ENCODE results near the gene KMT2D.

Gene KMT2D

GRCh38 chr12:49032679-49033447, 27.7 kb downstream of the KMT2D start:
- TF ChIP-seq JUND (IDR thresholded peaks at IDR 0.05; ENCODE audit: low read depth) = no peak
- DNase-seq (ENCODE audit: low read depth in 1 of 2, low spot score in 1 of 2) = no peak
- in situ Hi-C loops (cut with HindIII; ENCODE audit: low pct_unique_long_range_greater_than_20kb, low sequenced_read_pairs) = no loop called here

GRCh38 chr12:49032276-49032675, 28.3 kb downstream of the KMT2D start:
- no peak for TF ChIP-seq JUND (IDR thresholded peaks at IDR 0.05; ENCODE audit: low read depth)
- in situ Hi-C loops (cut with HindIII; ENCODE audit: low pct_unique_long_range_greater_than_20kb, low sequenced_read_pairs) = no loop called here
- DNase-seq (ENCODE audit: low read depth in 1 of 2, low spot score in 1 of 2) = no peak

- no peak for DNase-seq (ENCODE audit: low read depth in 1 of 2, low spot score in 1 of 2)
- in situ Hi-C loops (cut with HindIII; ENCODE audit: low pct_unique_long_range_greater_than_20kb, low sequenced_read_pairs) = no loop called here
- no peak for TF ChIP-seq JUND (IDR thresholded peaks at IDR 0.05; ENCODE audit: low read depth)
These were observed 28.9 kb downstream of the KMT2D start for GRCh38 chr12:49031573-49032161.

DNA sequence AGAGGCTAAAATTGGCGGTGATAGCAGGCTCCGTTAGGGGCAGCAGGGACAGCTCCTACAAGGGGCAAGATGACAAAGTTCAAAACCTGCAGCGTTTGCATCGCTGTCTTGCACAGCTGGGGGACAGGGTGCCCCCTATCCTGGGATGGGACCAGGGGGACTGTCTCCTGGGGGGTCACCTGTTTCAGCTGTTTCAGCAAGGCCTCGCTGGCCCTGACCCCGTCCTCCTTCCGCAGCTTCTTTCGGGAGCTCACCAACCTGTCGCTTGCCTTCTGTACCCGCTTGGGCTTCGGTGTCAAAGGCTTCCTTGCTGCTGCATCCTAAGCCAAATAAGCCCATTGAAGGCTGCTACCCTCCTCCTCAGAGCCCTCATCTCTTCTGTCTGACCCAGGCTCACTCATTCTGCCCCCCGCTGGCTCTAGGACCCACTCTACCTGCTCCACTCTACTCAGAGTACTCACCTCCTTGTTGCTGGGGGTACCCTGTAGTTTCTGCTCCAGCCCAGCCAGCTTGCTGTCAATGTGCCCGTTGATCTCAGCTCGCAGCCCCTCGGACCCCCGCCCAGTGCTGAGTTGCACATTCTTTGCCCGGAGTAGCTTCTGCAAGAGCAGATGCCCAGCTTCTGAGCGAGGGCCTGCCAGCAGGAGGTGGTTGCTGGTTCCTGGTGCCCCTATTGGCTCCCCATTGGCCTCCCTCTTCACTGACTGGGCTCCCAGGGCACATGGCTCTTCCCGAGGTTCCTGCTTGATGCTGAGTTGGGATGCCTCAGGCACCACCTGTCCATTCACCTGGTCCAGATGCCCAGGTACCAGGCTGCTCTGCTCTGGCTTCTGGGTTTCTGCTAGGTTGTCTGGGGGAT, 29.7 kb downstream of the KMT2D start:
- DNase-seq (ENCODE audit: low read depth in 1 of 2, low spot score in 1 of 2) = no peak
- in situ Hi-C loops (cut with HindIII; ENCODE audit: low pct_unique_long_range_greater_than_20kb, low sequenced_read_pairs) = no loop called here
- TF ChIP-seq JUND (IDR thresholded peaks at IDR 0.05; ENCODE audit: low read depth) = no peak

GRCh38 chr12:49030119-49030518, 30.5 kb downstream of the KMT2D start:
- DNase-seq (ENCODE audit: low read depth in 1 of 2, low spot score in 1 of 2) = no peak
- no peak for TF ChIP-seq JUND (IDR thresholded peaks at IDR 0.05; ENCODE audit: low read depth)

GRCh38 chr12:49028666-49029275, 31.8 kb downstream of the KMT2D start:
- DNase-seq (ENCODE audit: low read depth in 1 of 2, low spot score in 1 of 2) = no peak
- TF ChIP-seq JUND (IDR thresholded peaks at IDR 0.05; ENCODE audit: low read depth) = no peak

More at GRCh38 chr12:49030119-49030518, 30.5 kb downstream of the KMT2D start:
- in situ Hi-C loops (cut with HindIII; ENCODE audit: low pct_unique_long_range_greater_than_20kb, low sequenced_read_pairs) = no loop called here

DNA sequence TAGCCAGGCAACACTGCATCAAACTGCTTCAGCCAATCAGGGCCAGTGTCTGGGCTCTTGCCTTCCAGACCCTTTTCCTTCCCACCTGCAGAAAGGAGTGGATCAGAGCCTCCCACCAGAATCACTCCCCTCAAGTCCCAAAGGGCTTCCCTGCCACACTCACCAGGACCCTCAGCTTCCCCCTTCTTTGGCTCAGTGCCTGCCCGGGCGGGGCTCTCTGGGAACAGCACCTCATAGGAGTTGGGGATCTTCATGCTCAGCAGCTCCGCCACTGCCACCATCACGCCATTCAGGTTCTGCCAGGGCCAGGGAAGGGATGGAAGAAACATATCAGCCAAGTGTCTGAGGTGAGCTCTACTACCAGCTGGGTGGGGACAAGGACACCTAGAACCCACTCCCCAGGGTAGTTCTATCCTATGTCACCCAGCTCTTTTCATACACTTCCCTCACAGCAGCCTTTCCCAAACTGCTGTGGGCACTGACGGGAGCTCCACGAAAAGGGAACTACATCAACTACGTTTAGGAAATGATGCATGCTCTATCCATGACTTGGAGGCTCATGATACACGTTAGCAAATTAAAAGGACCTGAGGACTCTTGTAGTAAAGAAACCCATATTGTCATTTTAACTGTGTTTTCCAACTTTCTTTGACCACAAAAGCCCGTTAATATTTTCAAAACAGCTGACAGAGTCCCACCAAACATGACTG, 32.6 kb downstream of the KMT2D start:
- no peak for DNase-seq (ENCODE audit: low read depth in 1 of 2, low spot score in 1 of 2)
- TF ChIP-seq JUND (IDR thresholded peaks at IDR 0.05; ENCODE audit: low read depth) = no peak
- in situ Hi-C loops (cut with HindIII; ENCODE audit: low pct_unique_long_range_greater_than_20kb, low sequenced_read_pairs) = no loop called here

More at GRCh38 chr12:49028666-49029275, 31.8 kb downstream of the KMT2D start:
- in situ Hi-C loops (cut with HindIII; ENCODE audit: low pct_unique_long_range_greater_than_20kb, low sequenced_read_pairs) = no loop called here

GRCh38 chr12:49026678-49027480, 33.7 kb downstream of the KMT2D start:
- no peak for TF ChIP-seq JUND (IDR thresholded peaks at IDR 0.05; ENCODE audit: low read depth)
- no peak for DNase-seq (ENCODE audit: low read depth in 1 of 2, low spot score in 1 of 2)
- in situ Hi-C loops (cut with HindIII; ENCODE audit: low pct_unique_long_range_greater_than_20kb, low sequenced_read_pairs) = no loop called here

DNA sequence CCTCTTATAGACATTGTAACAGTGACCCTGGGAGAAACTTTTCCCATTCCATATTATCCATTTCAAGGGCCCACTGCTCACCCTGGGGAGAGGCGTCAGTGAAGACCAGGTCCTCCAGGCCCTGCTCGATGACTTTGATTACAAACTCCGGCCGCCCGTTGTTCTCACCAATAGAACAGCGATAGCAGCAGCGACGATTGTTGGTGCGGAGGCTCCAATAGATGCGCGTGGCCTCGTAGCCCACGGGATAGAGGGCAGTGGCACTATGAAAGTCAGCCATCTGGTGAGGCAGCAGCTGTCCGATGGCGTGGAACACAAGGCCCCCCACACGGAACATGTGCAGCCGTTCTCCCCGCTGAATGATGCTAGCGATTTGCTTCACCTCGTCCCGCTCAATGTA, 34.5 kb downstream of the KMT2D start:
- TF ChIP-seq JUND (IDR thresholded peaks at IDR 0.05; ENCODE audit: low read depth) = no peak
- in situ Hi-C loops (cut with HindIII; ENCODE audit: low pct_unique_long_range_greater_than_20kb, low sequenced_read_pairs) = no loop called here
- DNase-seq (ENCODE audit: low read depth in 1 of 2, low spot score in 1 of 2) = no peak

GRCh38 chr12:49025463-49025862, 35.1 kb downstream of the KMT2D start:
- in situ Hi-C loops (cut with HindIII; ENCODE audit: low pct_unique_long_range_greater_than_20kb, low sequenced_read_pairs) = no loop called here
- no peak for DNase-seq (ENCODE audit: low read depth in 1 of 2, low spot score in 1 of 2)
- TF ChIP-seq JUND (IDR thresholded peaks at IDR 0.05; ENCODE audit: low read depth) = no peak

DNA sequence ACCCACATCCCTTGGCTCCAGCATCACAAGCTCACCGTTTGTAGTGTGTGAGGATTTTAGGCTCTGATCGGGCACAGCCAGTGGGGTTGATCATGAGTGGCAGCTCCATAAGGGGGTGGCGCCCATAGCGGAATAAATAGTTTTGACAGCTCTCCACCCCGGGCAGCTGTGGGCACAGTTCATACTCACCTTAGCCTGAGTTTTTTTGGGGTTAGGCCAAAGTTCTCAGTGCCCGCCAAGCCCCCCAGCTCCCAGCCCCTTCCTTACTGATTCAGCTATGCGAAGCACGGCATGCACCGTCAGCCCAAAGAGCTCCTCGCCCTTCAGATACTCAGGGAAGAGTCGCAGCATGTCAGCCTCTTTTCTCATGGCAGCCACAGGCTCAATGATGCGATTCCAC, 36.1 kb downstream of the KMT2D start:
- TF ChIP-seq JUND (IDR thresholded peaks at IDR 0.05; ENCODE audit: low read depth) = no peak
- no peak for DNase-seq (ENCODE audit: low read depth in 1 of 2, low spot score in 1 of 2)
- in situ Hi-C loops (cut with HindIII; ENCODE audit: low pct_unique_long_range_greater_than_20kb, low sequenced_read_pairs) = no loop called here
